NCI-H526 (cell line): ENCODE data around the gene LIPM.

ENCODE experiments used
- DNase-seq, 2 experiments: peaks; one replicate each; lab custom pipeline; 2025; lab: John Stamatoyannopoulos, UW

Gene LIPM, protein sequence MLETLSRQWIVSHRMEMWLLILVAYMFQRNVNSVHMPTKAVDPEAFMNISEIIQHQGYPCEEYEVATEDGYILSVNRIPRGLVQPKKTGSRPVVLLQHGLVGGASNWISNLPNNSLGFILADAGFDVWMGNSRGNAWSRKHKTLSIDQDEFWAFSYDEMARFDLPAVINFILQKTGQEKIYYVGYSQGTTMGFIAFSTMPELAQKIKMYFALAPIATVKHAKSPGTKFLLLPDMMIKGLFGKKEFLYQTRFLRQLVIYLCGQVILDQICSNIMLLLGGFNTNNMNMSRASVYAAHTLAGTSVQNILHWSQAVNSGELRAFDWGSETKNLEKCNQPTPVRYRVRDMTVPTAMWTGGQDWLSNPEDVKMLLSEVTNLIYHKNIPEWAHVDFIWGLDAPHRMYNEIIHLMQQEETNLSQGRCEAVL

DNA sequence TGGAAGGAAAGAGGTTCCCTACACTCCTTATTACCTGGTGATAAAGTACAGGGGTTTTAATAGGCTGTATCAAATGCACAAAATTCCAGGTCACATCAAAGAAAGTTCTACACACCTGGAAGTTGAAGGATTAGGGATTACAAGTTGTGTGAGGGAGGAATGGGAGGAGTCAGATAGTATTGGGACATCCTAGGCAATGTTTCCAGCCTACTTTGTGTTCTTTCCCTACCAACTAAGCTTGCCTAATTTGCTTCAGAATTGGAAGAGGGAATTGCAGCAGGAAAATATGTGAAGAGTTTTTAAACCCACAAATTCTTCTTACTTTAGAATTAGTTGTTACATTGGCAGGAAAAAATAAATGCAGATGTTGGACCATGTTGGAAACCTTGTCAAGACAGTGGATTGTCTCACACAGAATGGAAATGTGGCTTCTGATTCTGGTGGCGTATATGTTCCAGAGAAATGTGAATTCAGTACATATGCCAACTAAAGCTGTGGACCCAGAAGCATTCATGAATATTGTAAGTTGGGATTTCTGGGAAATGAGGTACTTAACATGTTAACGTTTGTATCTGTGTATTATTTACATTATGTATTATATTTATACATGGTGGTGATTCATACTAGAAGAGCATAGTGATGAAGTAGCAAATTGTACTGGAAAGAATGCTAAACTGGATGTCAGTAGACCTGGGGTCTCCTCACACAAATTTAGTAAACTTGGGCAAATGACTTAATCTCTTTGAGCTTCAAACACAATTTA is at the start of gene LIPM:
TSS of gene LIPM (plus strand) at position 208 of the 763 bp plus-strand sequence. CDS start at position 375, 167 bp downstream.
- no peak for DNase-seq

DNA sequence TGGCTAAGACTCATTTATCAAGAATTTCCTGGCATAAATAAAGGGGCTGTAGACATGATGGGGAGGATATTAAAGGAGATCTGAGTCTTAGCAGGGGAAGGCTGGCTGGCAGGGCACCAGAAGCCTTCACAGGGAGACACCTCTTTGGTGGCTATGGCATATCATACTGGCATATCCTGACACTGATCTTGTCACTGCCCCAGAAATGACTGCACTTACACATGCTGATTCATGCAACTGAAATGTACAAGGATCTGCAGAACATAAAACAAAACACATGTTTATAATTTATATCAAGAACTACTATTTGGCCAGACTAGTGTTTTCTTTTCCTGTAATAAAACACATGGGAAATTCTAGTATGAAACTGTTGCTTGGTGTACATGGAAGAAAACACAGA is 48.2 kb upstream of the LIPM start:
- no peak for DNase-seq

DNA sequence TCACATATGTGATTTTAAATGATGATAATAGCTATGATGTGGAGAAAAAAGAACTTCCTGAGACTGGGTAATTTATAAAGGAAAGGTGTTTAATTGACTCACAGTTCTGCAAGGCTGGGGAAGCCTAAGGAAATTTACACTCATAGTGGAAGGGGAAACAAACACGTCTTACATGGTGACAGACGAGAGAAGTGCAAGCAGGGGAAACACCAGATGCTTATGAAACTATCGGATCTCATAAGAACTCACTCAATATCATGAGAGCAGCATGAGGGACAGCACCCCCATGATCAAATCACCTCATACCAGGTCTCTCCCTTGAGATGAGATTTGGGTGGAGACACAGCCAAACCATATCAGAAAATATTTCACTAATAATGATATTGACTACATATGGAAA is 46.8 kb upstream of the LIPM start:
- DNase-seq = no peak

DNA sequence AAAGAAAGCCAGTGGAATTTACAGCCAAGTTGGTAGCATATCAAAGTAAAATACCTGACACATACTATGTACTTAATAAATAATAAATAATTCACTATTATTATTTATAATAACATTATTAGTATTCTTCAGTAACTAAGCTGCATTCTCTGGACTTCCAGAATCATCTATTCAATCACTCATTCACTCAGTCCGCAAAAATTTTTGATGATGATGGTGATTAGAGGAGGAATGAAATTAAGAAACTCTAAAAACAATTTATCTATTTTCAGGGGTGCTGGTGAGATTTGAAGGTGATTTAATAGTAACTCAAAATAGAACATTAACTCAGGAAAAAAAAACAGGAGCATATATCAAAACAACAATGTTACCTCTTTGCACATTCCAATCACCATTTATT is 45.9 kb upstream of the LIPM start:
- DNase-seq = no peak

DNA sequence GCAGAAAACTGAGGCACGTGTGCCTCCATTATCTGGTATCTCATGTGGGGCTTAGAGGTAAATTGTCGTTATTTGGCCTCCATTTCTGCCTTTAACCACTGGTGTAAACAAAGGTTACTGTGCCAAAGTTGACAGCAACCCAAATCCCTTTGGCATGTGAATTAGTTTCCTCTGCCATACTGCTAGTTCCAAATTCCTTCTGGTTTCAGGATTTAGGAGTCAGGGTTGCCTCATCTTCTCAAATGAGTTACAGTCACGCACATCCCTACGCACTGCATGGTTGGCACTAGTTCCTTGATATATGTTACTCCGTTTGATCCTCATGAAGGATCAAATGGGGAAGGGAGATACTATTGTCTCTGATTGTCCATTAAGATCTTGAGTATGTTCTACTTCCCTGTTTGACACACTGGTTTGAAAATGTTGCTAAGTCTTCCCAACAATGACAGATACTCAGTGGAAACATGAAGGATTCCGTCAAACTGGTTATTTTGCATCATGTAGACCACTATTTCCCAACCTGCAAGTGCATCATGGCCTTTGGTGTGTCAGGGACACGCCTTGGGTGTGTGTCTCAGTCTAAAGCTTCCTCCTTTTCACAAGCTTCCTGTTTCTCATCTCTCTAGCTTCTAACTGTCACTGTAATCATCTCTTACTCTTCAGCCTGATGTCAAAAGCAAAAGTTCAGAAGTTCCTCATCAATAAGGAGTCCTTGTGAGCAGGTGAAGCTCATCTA is 43.0 kb upstream of the LIPM start, which contains the start of gene LIPN:
TSS of gene LIPN (plus strand) at position 655 of the 736 bp plus-strand sequence. CDS start 1,386 bp downstream, outside the sequence.
- no peak for DNase-seq

DNA sequence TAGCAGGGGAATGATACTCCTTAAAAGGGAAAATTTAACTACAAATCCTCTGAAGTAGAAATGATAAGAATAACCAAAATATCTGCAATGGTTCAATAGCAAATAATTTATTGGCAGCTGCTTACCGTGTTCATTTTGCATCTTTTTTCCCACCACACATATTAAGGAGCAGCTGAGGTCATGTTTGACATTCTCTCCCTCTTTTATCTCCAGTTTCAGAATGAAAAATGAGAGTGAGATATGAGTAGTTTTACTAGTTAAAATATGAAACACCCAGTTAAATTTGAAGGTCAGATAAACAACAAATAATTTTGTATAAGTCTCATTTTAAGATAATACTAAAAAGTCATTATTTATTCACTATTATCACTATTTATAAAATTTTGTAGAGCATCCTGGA is 39.6 kb upstream of the LIPM start:
- no peak for DNase-seq

DNA sequence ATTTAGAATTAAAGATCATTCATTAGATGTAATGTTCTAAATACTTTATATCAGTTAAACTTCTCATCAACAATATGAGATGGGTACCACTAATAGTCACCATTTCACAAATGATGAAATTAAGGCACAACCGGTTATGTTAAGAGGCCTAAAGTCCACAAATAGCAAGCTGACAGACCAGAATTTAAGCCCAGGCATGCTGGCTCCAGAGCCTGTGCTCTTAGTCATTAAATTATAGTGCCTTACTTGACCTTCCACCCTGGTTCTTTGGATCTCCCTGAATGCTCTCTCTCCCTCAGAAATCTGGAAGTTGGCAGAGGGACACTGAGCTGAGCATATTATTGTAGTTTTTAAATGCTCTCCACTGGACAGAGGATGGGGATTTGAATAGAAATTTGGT is 39.1 kb upstream of the LIPM start:
- DNase-seq = peak in 1 of 2 experiments; percentile 22

DNA sequence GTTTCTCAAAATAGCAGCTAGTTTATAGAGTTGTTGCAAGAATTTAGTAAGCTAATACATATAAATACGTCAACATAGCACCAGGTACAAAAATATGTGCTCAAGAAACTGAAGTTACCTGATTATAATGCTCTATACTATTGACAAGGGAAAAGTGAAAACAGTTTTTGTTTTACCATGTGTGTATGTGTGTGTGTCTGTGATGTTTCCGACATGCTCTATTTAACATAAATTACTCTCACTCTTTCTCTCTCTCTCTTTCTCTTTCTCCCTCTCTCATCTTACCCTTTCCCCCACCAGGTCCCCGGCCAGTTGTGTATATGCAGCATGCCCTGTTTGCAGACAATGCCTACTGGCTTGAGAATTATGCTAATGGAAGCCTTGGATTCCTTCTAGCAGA is 38.4 kb upstream of the LIPM start:
- DNase-seq = no peak

DNA sequence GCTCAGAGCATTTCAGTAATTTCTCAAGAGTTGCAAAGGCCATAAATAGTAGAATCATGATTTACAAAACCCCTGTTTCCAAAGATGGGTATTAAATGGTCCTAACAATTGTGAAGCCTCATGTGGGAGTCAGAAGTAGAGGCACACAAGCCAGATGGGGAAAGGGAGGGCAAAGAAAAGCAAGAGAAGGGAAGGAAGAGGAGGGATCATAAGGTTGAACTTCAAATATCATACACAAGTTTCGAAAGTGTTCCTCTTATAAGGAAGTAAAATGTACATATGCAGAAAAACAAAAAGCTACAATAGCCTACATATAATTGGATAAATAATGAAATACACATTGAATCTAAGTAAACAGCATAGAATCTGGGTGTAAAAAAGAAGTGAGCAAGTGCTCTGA is 36.7 kb upstream of the LIPM start:
- no peak for DNase-seq

DNA sequence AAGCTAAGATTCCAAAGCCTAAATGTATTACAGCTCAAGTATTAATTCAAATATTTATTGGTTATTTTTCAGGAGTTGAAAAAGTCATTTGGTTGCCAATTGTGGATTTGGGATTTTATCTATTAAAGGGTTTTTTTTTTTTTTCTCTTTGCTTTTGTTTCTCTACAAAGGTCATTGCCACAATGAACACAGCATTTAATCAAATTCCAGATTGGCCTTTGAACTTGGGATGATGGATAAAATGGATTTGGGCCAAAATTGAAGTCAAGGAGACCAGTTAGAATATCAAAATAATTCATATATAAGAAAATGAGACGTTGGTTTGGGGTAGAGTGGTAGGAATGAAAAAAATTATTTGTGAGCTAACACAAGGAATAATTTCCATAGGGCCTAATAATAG is 33.1 kb upstream of the LIPM start:
- no peak for DNase-seq

DNA sequence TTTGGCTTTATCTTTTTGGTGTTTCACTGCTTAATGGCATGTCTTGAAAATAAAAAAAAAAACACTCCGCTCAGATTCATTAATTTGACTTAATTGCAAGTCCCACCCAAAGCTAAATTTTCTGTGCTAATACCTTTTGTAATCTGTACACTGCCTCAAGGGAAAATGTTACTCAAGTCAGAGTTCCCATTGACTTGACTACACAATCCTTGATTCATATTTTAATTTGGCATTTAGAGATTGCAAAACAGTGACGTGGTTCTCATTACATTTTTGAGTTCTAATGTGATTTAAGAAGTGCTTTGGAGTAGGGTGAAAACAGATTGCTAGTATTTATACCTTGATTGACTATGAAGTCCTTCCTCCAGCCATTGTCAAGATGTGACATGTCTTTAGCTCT is 21.3 kb upstream of the LIPM start:
- no peak for DNase-seq

DNA sequence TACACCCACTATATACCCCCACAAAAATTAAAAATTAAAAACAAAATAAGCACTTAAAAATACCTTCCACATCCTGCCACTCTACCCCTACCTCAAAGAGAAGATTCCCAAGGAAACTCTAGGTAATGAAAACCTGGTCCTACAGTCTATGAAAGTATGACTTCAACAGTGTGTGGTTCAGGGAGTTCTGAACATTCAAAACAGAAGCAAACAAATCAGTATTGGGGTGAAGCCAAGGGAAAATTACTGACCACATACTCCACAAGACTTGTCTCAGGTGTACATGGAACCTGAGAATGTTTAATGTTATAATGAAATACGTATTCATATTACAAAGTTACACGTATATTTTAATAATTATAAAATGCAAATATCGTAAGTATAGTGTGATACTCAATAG is 20.3 kb upstream of the LIPM start:
- no peak for DNase-seq

DNA sequence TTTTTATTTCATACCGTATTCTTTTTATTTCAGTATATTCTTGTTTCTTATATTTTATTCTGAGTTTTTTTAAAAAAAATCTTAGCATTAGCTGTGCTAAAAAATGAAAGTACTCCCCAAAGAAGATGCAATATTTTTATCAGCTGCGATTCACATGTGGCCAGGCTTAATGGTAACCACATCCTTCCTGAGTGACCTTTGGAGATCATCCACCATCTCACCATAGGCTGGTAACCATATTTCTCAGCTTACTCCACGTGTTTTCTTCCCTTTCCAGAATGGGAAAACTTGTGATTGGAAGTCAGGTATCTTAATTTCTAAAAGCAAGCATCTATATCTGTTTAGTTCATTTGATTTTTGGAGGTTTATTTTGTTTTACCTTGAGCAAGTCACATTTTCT is 18.8 kb upstream of the LIPM start:
- DNase-seq = no peak

DNA sequence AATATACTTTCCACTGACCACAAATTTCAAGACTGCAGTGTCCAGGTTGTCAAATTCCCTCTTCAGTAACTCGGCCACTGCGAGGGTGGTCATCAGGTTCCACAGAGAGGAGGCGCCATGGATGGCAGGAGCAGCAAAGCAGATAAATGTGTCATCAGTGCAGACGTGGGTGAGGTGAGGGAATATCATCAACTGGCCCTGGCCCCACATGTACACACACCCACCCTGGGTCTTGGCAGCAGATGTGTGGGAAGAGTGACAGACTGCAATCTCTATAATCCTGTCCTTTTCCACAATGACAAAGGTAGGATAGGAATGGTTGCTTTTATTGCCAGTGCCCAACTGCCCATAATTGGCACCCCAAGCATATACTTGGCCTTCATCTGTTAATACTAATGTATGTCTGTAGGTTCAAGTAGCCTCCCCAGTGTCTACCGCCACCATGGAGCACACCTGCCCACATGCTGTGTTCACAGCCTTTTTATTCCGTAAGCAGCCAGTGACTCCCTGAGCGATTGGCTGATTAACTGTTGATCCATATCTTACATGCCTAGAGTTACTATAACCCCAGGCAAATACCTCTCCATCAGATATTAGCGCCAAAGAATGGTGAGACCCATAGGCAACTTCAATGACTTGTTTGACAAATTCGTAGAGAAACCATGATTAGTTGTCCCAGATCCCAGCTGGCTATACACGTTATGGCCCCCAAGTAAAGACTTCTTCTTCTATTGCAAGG is 16.3 kb upstream of the LIPM start:
- no peak for DNase-seq

DNA sequence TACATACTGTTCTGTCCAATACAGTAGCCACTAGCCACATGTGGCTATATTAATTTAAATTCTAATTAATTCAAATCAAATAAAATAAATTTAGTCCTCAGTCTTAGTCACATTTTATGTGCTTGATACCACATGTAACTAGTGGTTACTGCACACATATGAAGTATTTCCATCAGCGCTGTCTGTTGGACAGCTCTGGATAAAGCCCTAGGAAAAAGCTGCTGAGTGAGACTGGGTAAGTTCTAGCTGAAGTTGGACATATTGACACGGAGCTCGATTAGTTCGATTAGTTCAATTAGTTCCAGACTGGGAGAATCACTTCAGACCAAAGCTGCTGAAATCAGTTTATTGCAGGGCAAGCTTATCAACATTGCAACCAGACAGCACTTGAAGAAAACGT is 15.1 kb upstream of the LIPM start:
- DNase-seq = no peak

DNA sequence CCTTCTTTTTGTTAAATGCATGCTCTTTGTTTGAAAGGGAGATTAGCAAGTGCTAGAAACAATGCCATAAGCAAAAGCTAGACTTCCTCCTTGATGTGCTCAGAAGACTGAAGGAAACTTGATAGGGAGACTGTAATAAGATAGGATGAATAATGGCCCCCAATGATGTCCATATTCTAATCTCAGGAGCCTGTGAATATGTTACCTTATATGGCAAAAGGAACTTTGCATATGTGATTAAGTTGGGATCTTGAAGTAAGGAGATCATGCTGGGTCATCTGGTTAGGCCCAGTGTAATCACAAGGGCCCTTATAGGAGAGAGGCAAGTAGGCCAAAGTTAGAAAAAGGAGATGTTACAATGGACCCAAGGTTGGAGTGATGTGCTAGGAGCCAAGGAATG is 13.6 kb upstream of the LIPM start:
- DNase-seq = peak in 1 of 2 experiments; percentile 1

DNA sequence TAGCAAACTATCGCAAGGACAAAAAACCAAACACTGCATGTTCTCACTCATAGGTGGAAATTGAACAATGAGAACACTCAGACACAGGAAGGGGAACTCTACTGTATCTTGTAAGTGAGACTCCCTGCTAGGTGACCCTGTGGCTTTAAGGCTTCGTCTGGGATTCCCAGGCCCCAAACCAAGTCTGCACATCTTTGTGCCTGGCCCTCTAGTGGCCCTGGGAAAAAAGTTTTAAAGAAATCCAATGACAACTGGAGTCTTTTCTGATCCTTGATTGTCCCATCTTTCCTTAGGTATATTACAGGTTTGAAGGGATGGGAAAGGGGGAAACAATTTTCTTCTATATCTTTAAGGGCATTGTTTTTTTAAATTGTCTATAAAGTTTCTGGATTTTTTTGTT is 10.6 kb upstream of the LIPM start:
- peak; percentile 13 to 30 for DNase-seq

DNA sequence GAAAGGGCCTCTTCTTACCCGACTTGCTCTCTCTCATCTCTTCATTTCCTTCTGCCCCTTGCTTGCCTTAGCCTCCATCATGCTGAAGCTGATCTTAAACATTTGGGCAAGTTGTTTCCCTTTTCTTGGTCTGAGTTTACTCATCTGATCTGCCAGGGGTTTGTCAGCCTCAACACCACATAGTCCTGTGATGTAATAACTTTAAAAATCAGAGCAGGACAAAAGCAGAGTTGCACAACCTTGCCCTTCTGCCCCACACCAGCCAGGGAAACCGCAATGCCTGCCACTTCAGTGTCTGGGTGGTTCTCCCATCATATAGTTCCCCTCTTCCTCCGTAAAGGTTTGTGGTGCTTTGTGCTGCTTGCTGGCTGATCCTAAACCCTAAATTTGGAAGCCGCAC is 9.9 kb upstream of the LIPM start:
- DNase-seq = no peak

DNA sequence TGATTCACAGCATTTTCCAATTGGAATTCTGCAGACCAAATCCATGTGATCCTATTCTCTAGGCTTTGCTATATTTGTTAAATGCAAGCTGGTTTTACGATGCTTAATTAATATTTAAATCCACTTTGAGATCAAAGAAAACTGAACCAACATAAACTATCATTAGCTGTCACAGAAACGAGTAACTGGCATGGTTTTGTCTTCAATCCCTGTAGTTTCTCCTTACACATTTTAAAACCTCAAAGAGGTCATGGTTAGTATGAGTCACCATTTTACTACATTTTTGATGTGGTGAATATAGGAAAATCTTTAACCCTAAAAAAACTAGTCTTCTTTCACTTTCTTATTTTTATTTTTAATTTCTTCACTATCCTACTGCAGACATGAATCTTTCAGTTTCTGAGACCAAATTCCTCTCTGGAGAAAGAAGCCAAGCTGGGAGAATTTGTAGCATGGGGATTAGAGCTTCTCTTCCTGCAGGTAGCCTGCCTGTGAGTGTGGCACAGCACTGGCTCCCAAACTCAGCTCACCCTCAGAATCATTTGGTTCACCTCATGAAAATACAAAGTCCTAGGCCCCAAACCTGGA is 8.7 kb upstream of the LIPM start:
- no peak for DNase-seq

DNA sequence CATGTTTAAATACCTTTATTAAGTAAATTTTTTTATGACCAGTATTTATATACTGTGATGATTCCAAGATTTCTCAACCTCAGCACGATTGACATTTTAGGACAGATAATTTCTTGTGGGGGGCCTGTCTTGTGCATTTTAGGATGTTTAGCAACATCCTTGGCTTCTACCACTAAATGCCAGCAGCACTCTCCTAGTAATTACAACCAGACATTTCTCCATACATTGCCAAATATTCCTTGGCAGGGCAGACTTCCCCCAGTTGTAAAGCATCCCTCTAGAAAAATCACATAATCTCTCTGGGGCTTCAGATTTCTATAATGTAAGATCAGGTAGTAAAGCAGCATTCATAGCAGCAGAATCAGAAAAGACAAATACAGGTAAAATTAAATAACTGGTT is 7.8 kb upstream of the LIPM start:
- DNase-seq = no peak
